NCI-H82 treated with DMSO at 0.1 percent for 48 hours (cell line): ENCODE measurements around the gene AEN.

Experiments
- DNase-seq: peaks from one replicate; lab custom pipeline; 2025; ENCODE audit not compliant: unreplicated experiment; lab: John Stamatoyannopoulos, UW

AEN gene

GRCh38 chr15:88620995-88621772, at the start of gene AEN:
AEN (plus strand) TSS chr15:88621340; CDS start chr15:88626210, 4,870 bp downstream.
- DNase-seq, result peak; percentile 85

GRCh38 chr15:88571852-88572259, 49.3 kb upstream of the AEN start:
- peak; percentile 80 for DNase-seq

GRCh38 chr15:88574077-88574476, 47.1 kb upstream of the AEN start:
- DNase-seq, result no peak

GRCh38 chr15:88574655-88575054, 46.5 kb upstream of the AEN start:
- no peak for DNase-seq

GRCh38 chr15:88579322-88579721, 41.8 kb upstream of the AEN start:
- no peak for DNase-seq

GRCh38 chr15:88580532-88580931, 40.6 kb upstream of the AEN start:
- no peak for DNase-seq

- DNase-seq, result no peak
These were observed 34.6 kb upstream of the AEN start for GRCh38 chr15:88586401-88587162.

- DNase-seq, result no peak
These were observed 30.4 kb upstream of the AEN start for GRCh38 chr15:88590759-88591158.

- DNase-seq, result no peak
These were observed 29.8 kb upstream of the AEN start for GRCh38 chr15:88591384-88591783.

GRCh38 chr15:88603885-88604284, 17.3 kb upstream of the AEN start:
- no peak for DNase-seq

GRCh38 chr15:88604381-88605188, 16.6 kb upstream of the AEN start:
- DNase-seq, result no peak

- peak; percentile 18 for DNase-seq
These were observed 15.7 kb upstream of the AEN start for GRCh38 chr15:88605189-88606069.

- no peak for DNase-seq
These were observed 14.9 kb upstream of the AEN start for GRCh38 chr15:88606070-88606794.

GRCh38 chr15:88607951-88608350, 13.2 kb upstream of the AEN start:
- DNase-seq, result no peak

GRCh38 chr15:88608607-88609181, 12.4 kb upstream of the AEN start:
- no peak for DNase-seq

GRCh38 chr15:88609344-88610090, 11.6 kb upstream of the AEN start:
- DNase-seq, result no peak

GRCh38 chr15:88610701-88611231, 10.4 kb upstream of the AEN start:
- no peak for DNase-seq

- no peak for DNase-seq
These were observed 8.8 kb upstream of the AEN start for GRCh38 chr15:88612186-88612796.
